Measurements from ENCODE around the gene TEDDM1.

DNA sequence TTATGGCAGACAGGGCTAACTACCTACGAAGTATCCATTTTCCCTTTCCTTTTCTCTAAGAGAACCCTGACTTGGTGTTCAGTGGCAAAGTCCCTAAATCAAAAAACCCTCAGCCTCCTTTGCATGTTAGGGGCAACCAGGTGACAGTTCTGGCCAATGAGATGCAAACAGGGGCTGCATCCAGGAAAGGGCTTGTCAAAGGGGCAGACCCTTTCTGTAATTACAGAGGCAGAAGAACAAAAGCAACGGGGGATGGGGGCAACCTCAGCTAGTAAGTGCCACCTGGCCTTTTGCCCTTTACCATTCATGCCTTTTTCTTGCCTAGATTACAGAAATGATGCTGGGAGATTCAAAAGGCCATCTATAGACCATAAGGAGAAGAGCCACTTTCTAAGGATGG lies 43.3 kb downstream of the TEDDM1 start:
- TF ChIP-seq, protein P1, sequence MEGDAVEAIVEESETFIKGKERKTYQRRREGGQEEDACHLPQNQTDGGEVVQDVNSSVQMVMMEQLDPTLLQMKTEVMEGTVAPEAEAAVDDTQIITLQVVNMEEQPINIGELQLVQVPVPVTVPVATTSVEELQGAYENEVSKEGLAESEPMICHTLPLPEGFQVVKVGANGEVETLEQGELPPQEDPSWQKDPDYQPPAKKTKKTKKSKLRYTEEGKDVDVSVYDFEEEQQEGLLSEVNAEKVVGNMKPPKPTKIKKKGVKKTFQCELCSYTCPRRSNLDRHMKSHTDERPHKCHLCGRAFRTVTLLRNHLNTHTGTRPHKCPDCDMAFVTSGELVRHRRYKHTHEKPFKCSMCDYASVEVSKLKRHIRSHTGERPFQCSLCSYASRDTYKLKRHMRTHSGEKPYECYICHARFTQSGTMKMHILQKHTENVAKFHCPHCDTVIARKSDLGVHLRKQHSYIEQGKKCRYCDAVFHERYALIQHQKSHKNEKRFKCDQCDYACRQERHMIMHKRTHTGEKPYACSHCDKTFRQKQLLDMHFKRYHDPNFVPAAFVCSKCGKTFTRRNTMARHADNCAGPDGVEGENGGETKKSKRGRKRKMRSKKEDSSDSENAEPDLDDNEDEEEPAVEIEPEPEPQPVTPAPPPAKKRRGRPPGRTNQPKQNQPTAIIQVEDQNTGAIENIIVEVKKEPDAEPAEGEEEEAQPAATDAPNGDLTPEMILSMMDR (IDR thresholded peaks at IDR 0.05): no peak
- TF ChIP-seq POLR2A (IDR thresholded peaks at IDR 0.05): no peak

All from Peyer's patch (tissue), 4 donors.